GM18519 (cell line): ENCODE data around the gene STX3.
"Not testable (repeated sequence)": the region's sequence is repeated elsewhere in the genome, so short reads cannot be mapped to it uniquely, and the experiment has no call there.

Experiments used
- ATAC-seq: cut with Tn5 transposase; IDR thresholded peaks from one replicate; pipeline ENCODE4 v1.9.1; 2021; ENCODE audit warnings: mild to moderate bottlenecking, moderate library complexity; ENCODE audit not compliant: unreplicated experiment, low FRiP score

STX3 gene

GRCh38 chr11:59829358-59829757 is 74.2 kb downstream of the STX3 start:
- no peak for ATAC-seq

GRCh38 chr11:59833602-59834001 is 78.4 kb downstream of the STX3 start:
- ATAC-seq = no peak

GRCh38 chr11:59839615-59840014 is 84.4 kb downstream of the STX3 start:
- no peak for ATAC-seq

DNA sequence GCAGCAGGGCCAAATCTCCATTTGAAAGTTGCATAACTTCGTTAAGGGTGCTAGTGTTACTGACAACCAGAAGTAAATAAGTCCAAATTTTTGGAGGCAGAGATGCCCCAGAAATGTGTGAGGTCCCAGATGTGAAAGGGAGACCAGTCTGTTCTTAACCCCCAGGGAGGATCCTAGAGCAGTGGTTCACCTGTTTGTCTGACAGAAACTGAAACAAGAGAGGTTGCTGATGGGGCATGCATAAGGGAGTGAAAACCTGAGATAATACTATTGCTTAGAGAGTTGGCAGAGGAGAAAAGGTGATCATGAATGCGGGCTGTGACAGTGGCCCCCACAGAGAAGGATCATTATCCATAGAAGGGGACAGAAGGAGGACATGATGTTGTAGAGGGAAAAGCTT is 86.3 kb downstream of the STX3 start:
- ATAC-seq = no peak

DNA sequence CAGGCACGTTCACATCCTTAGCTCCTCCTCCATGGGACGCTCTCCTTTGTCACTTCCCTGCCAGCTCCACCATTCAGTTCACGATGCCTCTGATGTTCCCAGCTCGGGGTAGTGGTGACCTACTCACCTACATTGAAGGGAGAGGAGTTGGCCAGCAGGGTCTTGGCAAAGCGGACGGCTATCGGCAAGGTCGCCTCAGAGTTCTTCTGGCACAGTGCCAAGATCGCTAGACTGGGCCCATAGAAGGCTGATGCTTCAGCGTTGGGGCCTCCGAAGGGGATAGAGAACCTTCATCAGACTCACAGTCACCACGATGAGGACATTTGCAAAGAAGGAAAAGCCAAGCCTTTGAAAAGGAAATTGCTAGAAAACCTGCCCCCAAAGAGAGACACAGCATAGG is 87.1 kb downstream of the STX3 start:
- no peak for ATAC-seq

GRCh38 chr11:59845399-59845798 is 90.2 kb downstream of the STX3 start, which contains the start of gene CBLIF:
Gene CBLIF, minus strand, starts transcription at chr11:59845499. Its CDS starts 46 bp downstream, at chr11:59845453.
- no peak for ATAC-seq

- no peak for ATAC-seq
Measured at GRCh38 chr11:59846556-59846955, 91.4 kb downstream of the STX3 start.

- ATAC-seq = no peak
Measured at GRCh38 chr11:59847626-59848025, 92.5 kb downstream of the STX3 start.

GRCh38 chr11:59848439-59848838 is 93.3 kb downstream of the STX3 start:
- not testable (repeated sequence) for ATAC-seq

DNA sequence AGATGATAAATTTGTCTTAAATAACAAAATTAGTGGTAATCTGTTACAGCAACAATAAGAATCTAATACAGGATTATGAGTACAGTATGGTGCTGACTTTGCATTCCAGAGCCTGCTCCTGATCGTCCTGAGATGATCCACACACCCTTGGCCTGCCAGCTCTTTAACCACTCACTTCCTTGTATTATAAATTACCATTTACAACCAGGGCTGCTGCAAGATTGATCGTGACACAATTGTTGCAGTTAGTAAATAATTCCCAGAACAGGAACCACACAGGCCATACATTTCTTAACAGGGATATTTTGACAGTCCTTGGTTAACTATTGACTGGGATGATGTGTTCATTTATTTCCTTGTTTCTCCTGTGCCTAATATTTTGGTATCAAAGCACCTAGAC is 94.0 kb downstream of the STX3 start:
- no peak for ATAC-seq

GRCh38 chr11:59849551-59849950 is 94.4 kb downstream of the STX3 start:
- not testable (repeated sequence) for ATAC-seq

DNA sequence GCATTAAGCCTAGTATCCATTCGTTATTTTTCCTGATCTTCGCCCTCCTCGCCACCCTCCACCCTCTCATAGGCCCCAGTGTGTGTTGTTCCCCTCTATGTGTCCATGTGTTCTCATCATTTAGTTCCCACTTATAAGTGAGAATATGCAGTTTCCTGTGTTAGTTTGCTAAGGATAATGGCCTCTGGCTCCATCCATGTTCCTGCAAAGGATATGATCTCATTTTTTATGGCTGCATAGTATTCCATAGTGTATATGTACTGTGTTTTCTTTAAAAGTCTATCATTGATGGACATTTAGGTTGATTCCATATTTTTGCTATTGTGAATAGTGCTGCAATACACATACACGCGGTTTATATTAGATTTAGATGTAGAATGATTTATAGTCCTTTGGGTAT is 96.2 kb downstream of the STX3 start:
- not testable (repeated sequence) for ATAC-seq

- ATAC-seq = no peak
Measured at GRCh38 chr11:59854871-59855270, 99.7 kb downstream of the STX3 start.
